SK-N-MC (cell line): ENCODE results near the gene TMPRSS12.

Experiments
- EZH2 ChIP-seq: fragments of 200-600 bp; sonication (generic); IDR thresholded peaks from one replicate; pipeline ENCODE4 v1.6.1; 2017; ENCODE audit warnings: antibody characterized with exemption
- FOXP2 ChIP-seq: optimal IDR thresholded peaks from 2 replicates; pipeline ENCODE3; 2011; ENCODE audit warnings: mild to moderate bottlenecking, moderate library complexity; ENCODE audit not compliant: insufficient read depth; ENCODE audit errors: extremely low read length, control extremely low read depth
- POLR2AphosphoS5 ChIP-seq: IDR thresholded peaks from 2 replicates; pipeline ENCODE4 v1.6.1; 2012; ENCODE audit warnings: mild to moderate bottlenecking, low read depth, low read length, borderline replicate concordance

- TF ChIP-seq EZH2 (no peak), POLR2AphosphoS5 (no peak), FOXP2 (no peak)
These were observed 81.4 kb downstream of the TMPRSS12 start for GRCh38 chr12:50924131-50924438.
